SK-N-SH treated with all-trans-retinoic acid at 6 μM for 48 hours (cell line): ENCODE results near the gene RFK.

ENCODE experiments used
- CSRNP3 ChIP-seq: fragments of 250-450 bp; sonication (Bioruptor Pico); IDR thresholded peaks from 2 replicates; pipeline ENCODE4 v1.5.1; 2021; ENCODE audit warnings: mild to moderate bottlenecking, moderate library complexity
- ESRRG ChIP-seq: fragments of 250-450 bp; sonication (Bioruptor Pico); IDR thresholded peaks from 2 replicates; pipeline ENCODE4 v1.6.1; 2021; ENCODE audit warnings: mild to moderate bottlenecking
- ISL1 ChIP-seq: fragments of 250-450 bp; sonication (Bioruptor Pico); IDR thresholded peaks from 2 replicates; pipeline ENCODE4 v2.1.2; 2022; ENCODE audit warnings: mild to moderate bottlenecking, moderate library complexity
- PATZ1 ChIP-seq: fragments of 250-450 bp; sonication (Bioruptor Pico); IDR thresholded peaks from 2 replicates; pipeline ENCODE4 v1.8.0; 2020; ENCODE audit warnings: mild to moderate bottlenecking, moderate library complexity, borderline replicate concordance
- POU6F1 ChIP-seq: fragments of 250-450 bp; sonication (Bioruptor Pico); IDR thresholded peaks from 2 replicates; pipeline ENCODE4 v1.8.0; 2021; ENCODE audit warnings: low read depth, mild to moderate bottlenecking, moderate library complexity, borderline replicate concordance
- ZFP3 ChIP-seq: fragments of 250-450 bp; sonication (Bioruptor Pico); IDR thresholded peaks from 2 replicates; pipeline ENCODE4 v1.5.0; 2020; ENCODE audit warnings: mild to moderate bottlenecking, moderate library complexity
- ZFP30 ChIP-seq: fragments of 450-650 bp; formaldehyde crosslinking; IDR thresholded peaks from 2 replicates; pipeline ENCODE4 v1.5.0; 2022; ENCODE audit warnings: mild to moderate bottlenecking, moderate library complexity

GRCh38 chr9:76373173-76373783 is 20.9 kb downstream of the RFK start:
- no peak for TF ChIP-seq ZFP30 (CRISPR knock-in tag)
- no peak for TF ChIP-seq ISL1 (CRISPR knock-in tag)
- no peak for TF ChIP-seq PATZ1 (CRISPR knock-in tag)
- TF ChIP-seq CSRNP3 (CRISPR knock-in tag) = no peak
- no peak for TF ChIP-seq POU6F1
- TF ChIP-seq ESRRG = no peak
- TF ChIP-seq ZFP3 = no peak
